ENCODE measurements around the gene APOB. TPM values are rescaled to one million over a fixed set of nuclear protein-coding genes. Genes with fewer than 3 reads are reported as not detected.

Gene APOB
- total RNA-seq (2014; rRNA removed; shearing (Covaris generic)) = not detected in 2 replicates

GRCh38 chr2:21043744-21044532 is at the start of gene APOB:
APOB (minus strand) TSS chr2:21044073; CDS start chr2:21043945, 128 bp downstream.
- DNase-seq (ENCODE audit: low spot score) = no peak

GRCh38 chr2:21092308-21092869 is 48.5 kb upstream of the APOB start:
- DNase-seq (ENCODE audit: low spot score) = no peak

- no peak for DNase-seq (ENCODE audit: low spot score)
Measured at GRCh38 chr2:21084401-21084800, 40.5 kb upstream of the APOB start.

GRCh38 chr2:21083482-21083881 is 39.6 kb upstream of the APOB start:
- no peak for DNase-seq (ENCODE audit: low spot score)

- no peak for DNase-seq (ENCODE audit: low spot score)
Measured at GRCh38 chr2:21078296-21078695, 34.4 kb upstream of the APOB start.

- DNase-seq (ENCODE audit: low spot score) = no peak
Measured at GRCh38 chr2:21072477-21073242, 28.8 kb upstream of the APOB start.

- DNase-seq (ENCODE audit: low spot score) = no peak
Measured at GRCh38 chr2:21070341-21071257, 26.7 kb upstream of the APOB start.

- DNase-seq (ENCODE audit: low spot score) = no peak
Measured at GRCh38 chr2:21069746-21070340, 26.0 kb upstream of the APOB start.

- DNase-seq (ENCODE audit: low spot score) = no peak
Measured at GRCh38 chr2:21067859-21068537, 24.1 kb upstream of the APOB start.

GRCh38 chr2:21067125-21067524 is 23.3 kb upstream of the APOB start:
- no peak for DNase-seq (ENCODE audit: low spot score)

GRCh38 chr2:21059885-21060610 is 16.2 kb upstream of the APOB start:
- DNase-seq (ENCODE audit: low spot score) = no peak

GRCh38 chr2:21057097-21057496 is 13.2 kb upstream of the APOB start:
- DNase-seq (ENCODE audit: low spot score) = no peak

- DNase-seq (ENCODE audit: low spot score) = no peak
Measured at GRCh38 chr2:21055879-21056790, 12.3 kb upstream of the APOB start.

GRCh38 chr2:21055451-21055850 is 11.6 kb upstream of the APOB start:
- no peak for DNase-seq (ENCODE audit: low spot score)

- no peak for DNase-seq (ENCODE audit: low spot score)
Measured at GRCh38 chr2:21054011-21054410, 10.1 kb upstream of the APOB start.

GRCh38 chr2:21052044-21052443 is 8.2 kb upstream of the APOB start:
- no peak for DNase-seq (ENCODE audit: low spot score)

- no peak for DNase-seq (ENCODE audit: low spot score)
Measured at GRCh38 chr2:21050164-21050563, 6.3 kb upstream of the APOB start.

GRCh38 chr2:21047141-21048009 is 3.5 kb upstream of the APOB start:
- no peak for DNase-seq (ENCODE audit: low spot score)

Measured in A172 (cell line).